Mucosa of descending colon (tissue), 3 donors: Measurements from ENCODE around the gene KCNJ14. TPM values are rescaled to one million over a fixed set of nuclear protein-coding genes. Genes with fewer than 3 reads are reported as not detected.

ENCODE experiments used
- ATAC-seq: fragments of 200-7000 bp; cut with Tn5 transposase; one replicate; pipeline ENCODE4 v1.9.1; 2020; ENCODE audit warnings: mild to moderate bottlenecking, moderate library complexity
- DNase-seq, 3 donors: peaks; one replicate each; pipeline ENCODE4 v3.0.0-alpha.2; 2020
- H3K36me3 ChIP-seq: fragments of 200-600 bp; one replicate; pipeline ENCODE4 v1.8.0; 2021; ENCODE audit warnings: low read depth, mild to moderate bottlenecking
- H3K4me1 ChIP-seq: fragments of 200-600 bp; one replicate; pipeline ENCODE4 v1.8.0; 2021; ENCODE audit warnings: low read depth, mild to moderate bottlenecking
- H3K4me3 ChIP-seq: fragments of 200-600 bp; one replicate; pipeline ENCODE4 v1.8.0; 2021; ENCODE audit warnings: mild to moderate bottlenecking
- H3K9me3 ChIP-seq: fragments of 200-600 bp; one replicate; pipeline ENCODE4 v1.8.0; 2021; ENCODE audit warnings: mild to moderate bottlenecking
- CTCF ChIP-seq: fragments of 200-600 bp; IDR thresholded peaks from one replicate; pipeline ENCODE4 v1.8.0; 2022; ENCODE audit warnings: antibody characterized with exemption, mild to moderate bottlenecking
- intact Hi-C, 2 donors: fragments of 100-400 bp; cut with DNase I in 1 of 2; cut with micrococcal nuclease in 1 of 2; formaldehyde crosslinking; loops; one replicate each; pipeline versions ENCODE4 v1.11.0 to v1.11.1; 2022; cut with DNase I, micrococcal nuclease
- total RNA-seq, 3 donors: library from RNA; stranded (reverse); fragmentation: NEBNext Ultra II Directional in 2 of 3; extraction: Animal tissue kit (Norgen Biotek cat#: 25700) in 2 of 3; gene quantifications; one replicate each; pipeline versions ENCODE4 v1.2.1 to v1.2.4, GENCODE V29; 2021 to 2023
- donor health status: DM: no; HTN: no; CAD: no; lungs with moderate emphysema.
- donor health status: DM: no; HTN: no; CAD: no.
- donor health status: DM: no; HTN: yes; CAD: no.

KCNJ14 gene
- total RNA-seq, 3 donors from 2014 or later = 0.46 to 1.3 (median 0.67) TPM

- Histone ChIP-seq H3K4me1 (peaks cover 15% of the 10 kb centered on the region), H3K36me3 (no peaks in the 10 kb centered on the region), H3K4me3 (peak overlapping the region; percentile 14), H3K9me3 (no peaks in the 10 kb centered on the region)
- ATAC-seq (peak; percentile 86), DNase-seq (peak; percentile 96 to 98 (median 97))
- no peak for TF ChIP-seq CTCF
- intact Hi-C loops = loop anchor here in 1 of 2 donors (5.0 kb wide), 1 partner anchor 94 kb away; no protein-coding TSS in a partner anchor
Observed at GRCh38 chr19:48492925-48493717, 37.7 kb downstream of the KCNJ14 start.

- peaks cover 15% of the 10 kb centered on the region for H3K4me1 ChIP-seq
Observed at GRCh38 chr19:48493718-48494401, 38.5 kb downstream of the KCNJ14 start.

GRCh38 chr19:48495396-48495795 lies 40.0 kb downstream of the KCNJ14 start:
- Histone ChIP-seq H3K4me3 (no peak overlapping the region), H3K36me3 (no peaks in the 10 kb centered on the region), H3K9me3 (no peaks in the 10 kb centered on the region), H3K4me1 (peaks cover 15% of the 10 kb centered on the region)
- TF ChIP-seq CTCF = no peak
- intact Hi-C loops = no loop called here
- peak in 1 of 3 donors; percentile 53 for DNase-seq
- peak; percentile 3 for ATAC-seq

More at GRCh38 chr19:48493718-48494401, 38.5 kb downstream of the KCNJ14 start:
- TF ChIP-seq CTCF = no peak
- peak overlapping the region; percentile 14 for H3K4me3 ChIP-seq
- no peaks in the 10 kb centered on the region for H3K36me3 ChIP-seq
- no peaks in the 10 kb centered on the region for H3K9me3 ChIP-seq
- DNase-seq = no peak
- peak; percentile 0 for ATAC-seq
- intact Hi-C loops = loop anchor here in 1 of 2 donors (5.0 kb wide), 1 partner anchor 93 kb away; no protein-coding TSS in a partner anchor

- Histone ChIP-seq H3K4me1 (peaks cover 10% of the 10 kb centered on the region), H3K4me3 (no peak overlapping the region), H3K36me3 (no peaks in the 10 kb centered on the region), H3K9me3 (no peaks in the 10 kb centered on the region)
- TF ChIP-seq CTCF = no peak
- DNase-seq = no peak
- ATAC-seq = no peak
- intact Hi-C loops = no loop called here
Observed at GRCh38 chr19:48496959-48497727, 41.8 kb downstream of the KCNJ14 start.
